Heart right ventricle (tissue), 16 donors: ENCODE results near the gene AJUBA. TPM values are rescaled to one million over a fixed set of nuclear protein-coding genes. Genes with fewer than 3 reads are reported as not detected.

ENCODE experiments used
- ATAC-seq, 8 donors: fragments of 200-7000 bp; cut with Tn5 transposase; one replicate each; pipeline ENCODE4 v1.9.1; 2020; ENCODE audit warnings: mild to moderate bottlenecking in 8 of 8, moderate library complexity in 8 of 8, moderate number of reproducible peaks in 1 of 8
- DNase-seq, 2 donors: peaks; one replicate each; pipeline ENCODE4 v3.0.0-alpha.2; 2020
- H3K27ac ChIP-seq, 10 donors: fragments of 200-600 bp; sonication (generic) in 2 of 10; one replicate each; pipeline versions ENCODE4 v1.5.0 to v1.8.0; 2020 to 2022; ENCODE audit warnings: mild to moderate bottlenecking in 3 of 10
- H3K27me3 ChIP-seq, 7 donors: fragments of 200-600 bp; one replicate each; pipeline ENCODE4 v1.8.0; 2021 to 2022; ENCODE audit warnings: mild to moderate bottlenecking in 2 of 7
- H3K36me3 ChIP-seq, 9 donors: fragments of 200-600 bp; sonication (generic) in 1 of 9; one replicate each; pipeline versions ENCODE4 v1.5.0 to v1.8.0; 2020 to 2022; ENCODE audit warnings: mild to moderate bottlenecking in 2 of 9
- H3K4me1 ChIP-seq, 9 donors: fragments of 200-600 bp; sonication (generic) in 1 of 9; one replicate each; pipeline versions ENCODE4 v1.5.0 to v1.8.0; 2020 to 2022; ENCODE audit warnings: mild to moderate bottlenecking in 4 of 9
- H3K4me3 ChIP-seq, 10 donors: fragments of 200-600 bp; sonication (generic) in 2 of 10; one replicate each; pipeline versions ENCODE4 v1.5.0 to v1.8.0; 2020 to 2022; ENCODE audit warnings: mild to moderate bottlenecking in 7 of 10, moderate library complexity in 2 of 10
- H3K9me3 ChIP-seq, 11 donors: fragments of 200-600 bp in 10 of 11; sonication (generic) in 2 of 11; one replicate each; pipeline versions ENCODE4 v1.5.0 to v1.8.0; 2013 to 2022; ENCODE audit warnings: mild to moderate bottlenecking in 2 of 11, control low read depth in 1 of 11, moderate library complexity in 1 of 11
- WGBS, 2 donors: extraction: QIAGEN DNeasy Blood & Tissue Kit; methylation state at CpG; one replicate each; pipeline ENCODE4 v1.1.7; 2013; ENCODE audit warnings: inconsistent platforms in 1 of 2; 5-methylcytosine and 5-hydroxymethylcytosine counted together
- intact Hi-C, 10 donors: fragments of 100-400 bp; cut with DNase I; formaldehyde crosslinking; loops; one replicate each; pipeline versions ENCODE4 v1.11.1 to v1.14.2; 2022
- polyA plus RNA-seq, 2 donors: library from polyadenylated mRNA; stranded (reverse); fragments of 200-250 nt; gene quantifications; one replicate each; pipeline ENCODE4 v1.2.3, GENCODE V29; 2013
- total RNA-seq, 10 donors: library from RNA; stranded (reverse); fragmentation: NEBNext Ultra II Directional in 3 of 10; extraction: Animal tissue kit (Norgen Biotek cat#: 25700) in 3 of 10; gene quantifications; one replicate each; pipeline versions ENCODE4 v1.2.1 to v1.2.4, GENCODE V29; 2021 to 2023
- TF ChIP-seq, protein P1 (sequence below), 9 donors: fragments of 200-600 bp; sonication (generic) in 2 of 9; IDR thresholded peaks; one replicate each; pipeline versions ENCODE4 v1.5.0 to v1.8.0; 2021 to 2022; ENCODE audit warnings: antibody characterized with exemption in 9 of 9, mild to moderate bottlenecking in 5 of 9, moderate library complexity in 1 of 9
- donor health status: Arrhythmogenic right ventricular cardiomyopathy.
- donor health status: ischemic (EF 13 %, LVEDD 7.1; RV severe dilation, severe dysfunction).
- donor health status: healthy with polysubstance abuse.
- donor health status: DM: no; HTN: yes; CAD: no.
- donor health status: DM: no; HTN: no; CAD: no.
- donor health status: ischemic (EF 25% LVEDD 6.9; RV normal size, moderate dysfunction).
- donor health status: ischemic (EF 25% LVEDD 5.7; RV mildly dilated, moderate dysfunction).
- donor health status: healthy.
- donor health status: DM: yes; HTN: yes; CAD: no.
- donor health status: Ischemic cardiomyopathy.
- donor health status: ischemic (EF 35%, LVEDD 5.7; RV mildly dilated, moderate dysfunction).
- donor health status: nonischemic (EF 11% LVEDD 7.7; RV severe dilation, severe dysfunction).
- donor health status: DM: yes; HTN: yes; CAD: no.
- donor health status: PGD.
- donor health status: ischemic (EF 29% LVEDD 5.4; RV normal size, mild dysfunction).
- donor health status: nonischemic (EF 23%, LVEDD 6.1; RV moderate dilation, normal function).

AJUBA gene
- total and polyA plus RNA-seq, 12 donors: 5.3 to 25.9 (median 10.2) TPM

DNA sequence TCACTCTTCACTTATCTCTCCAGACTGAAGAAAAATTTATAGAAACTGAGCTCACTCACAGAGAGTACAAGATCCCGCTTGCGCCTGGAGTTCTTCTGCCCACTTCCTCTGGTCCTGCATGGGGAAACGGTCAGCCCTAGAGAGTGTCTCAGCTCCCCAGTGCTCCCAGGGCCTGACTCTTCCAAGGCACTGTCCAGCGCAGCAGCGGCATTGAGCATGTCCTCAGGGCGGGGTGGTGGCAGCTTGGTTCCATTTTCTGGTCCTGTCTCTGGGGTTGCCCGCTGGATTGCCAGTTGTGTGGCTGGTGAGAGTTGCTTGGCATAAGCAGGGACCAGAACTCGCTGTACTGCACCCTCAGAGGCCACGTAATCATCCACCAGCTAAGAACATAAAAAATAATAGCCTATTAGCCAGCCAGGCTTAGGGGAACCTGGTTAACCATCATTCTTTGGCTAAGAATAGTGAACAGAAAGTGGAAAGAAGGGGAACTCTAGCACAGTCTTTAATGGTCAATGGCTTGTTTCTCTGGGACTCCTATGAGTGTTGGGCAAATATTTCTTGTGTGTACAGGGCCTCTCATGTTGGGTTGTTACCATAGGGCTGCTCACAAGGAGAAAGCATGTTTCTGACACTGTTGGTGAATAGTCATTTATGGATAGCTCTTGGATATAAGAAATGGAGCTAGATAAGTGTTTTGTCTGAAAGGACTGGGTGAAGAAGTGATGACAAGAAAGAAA, 13.7 kb upstream of the AJUBA start:
- no peaks in the 10 kb centered on the region for H3K27me3 ChIP-seq
- H3K9me3 ChIP-seq: no peaks in the 10 kb centered on the region
- intact Hi-C loops: loop anchor here in 3 of 10 donors (1.0 to 5.0 kb wide), 4 partner anchors 19 to 63 kb away; no protein-coding TSS in a partner anchor
- H3K36me3 ChIP-seq: peaks cover 0 to 22% (median 0%) of the 10 kb centered on the region in 9 donors
- no peak overlapping the region for H3K27ac ChIP-seq
- no peak overlapping the region for H3K4me3 ChIP-seq
- DNase-seq (no peak), ATAC-seq (no peak)
- WGBS, 2 donors: 92 to 95% methylated on average over 9 of the region's 9 CpGs
- peaks cover 3 to 25% (median 8%) of the 10 kb centered on the region in 9 donors for H3K4me1 ChIP-seq
- TF ChIP-seq, protein P1, sequence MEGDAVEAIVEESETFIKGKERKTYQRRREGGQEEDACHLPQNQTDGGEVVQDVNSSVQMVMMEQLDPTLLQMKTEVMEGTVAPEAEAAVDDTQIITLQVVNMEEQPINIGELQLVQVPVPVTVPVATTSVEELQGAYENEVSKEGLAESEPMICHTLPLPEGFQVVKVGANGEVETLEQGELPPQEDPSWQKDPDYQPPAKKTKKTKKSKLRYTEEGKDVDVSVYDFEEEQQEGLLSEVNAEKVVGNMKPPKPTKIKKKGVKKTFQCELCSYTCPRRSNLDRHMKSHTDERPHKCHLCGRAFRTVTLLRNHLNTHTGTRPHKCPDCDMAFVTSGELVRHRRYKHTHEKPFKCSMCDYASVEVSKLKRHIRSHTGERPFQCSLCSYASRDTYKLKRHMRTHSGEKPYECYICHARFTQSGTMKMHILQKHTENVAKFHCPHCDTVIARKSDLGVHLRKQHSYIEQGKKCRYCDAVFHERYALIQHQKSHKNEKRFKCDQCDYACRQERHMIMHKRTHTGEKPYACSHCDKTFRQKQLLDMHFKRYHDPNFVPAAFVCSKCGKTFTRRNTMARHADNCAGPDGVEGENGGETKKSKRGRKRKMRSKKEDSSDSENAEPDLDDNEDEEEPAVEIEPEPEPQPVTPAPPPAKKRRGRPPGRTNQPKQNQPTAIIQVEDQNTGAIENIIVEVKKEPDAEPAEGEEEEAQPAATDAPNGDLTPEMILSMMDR (IDR thresholded peaks at IDR 0.05): no peak

DNA sequence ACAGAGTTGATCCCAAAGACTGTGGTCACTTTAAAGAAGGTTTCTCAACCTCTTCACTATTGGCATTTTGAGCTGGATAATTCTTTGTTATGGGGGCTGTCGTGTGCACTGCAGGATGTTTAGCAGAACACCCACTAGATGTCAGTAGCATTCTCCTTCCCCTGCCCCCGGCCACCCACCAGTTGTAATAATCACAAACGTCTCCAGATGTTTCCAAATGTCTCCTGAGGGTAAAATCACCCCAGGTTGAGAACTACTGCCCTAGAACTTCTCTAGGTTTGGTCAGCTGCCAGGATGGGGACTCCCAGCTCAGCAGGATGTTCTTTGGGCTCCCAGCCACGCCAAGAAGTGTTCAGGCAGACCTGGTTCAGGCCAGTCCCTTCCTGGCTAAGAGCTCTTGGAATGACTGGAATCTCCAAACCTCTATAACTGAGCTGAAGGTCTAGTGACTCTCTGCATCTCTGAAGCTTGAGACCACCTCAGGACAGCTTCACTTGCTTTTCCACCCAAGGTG, 12.5 kb upstream of the AJUBA start:
- TF ChIP-seq, protein P1 (IDR thresholded peaks at IDR 0.05): peak in 8 of 9 donors; percentile 28 to 71 (median 62)
- 3 to 10% methylated on average over 4 of the region's 4 CpGs for WGBS, 2 donors
- H3K27ac ChIP-seq: no peak overlapping the region
- intact Hi-C loops: loop anchor here in 4 of 10 donors (1.0 to 5.0 kb wide), 4 partner anchors 57 to 64 kb away; no protein-coding TSS in a partner anchor
- no peaks in the 10 kb centered on the region for H3K9me3 ChIP-seq
- ATAC-seq: peak in 7 of 8 donors; percentile 55 to 75 (median 61)
- H3K36me3 ChIP-seq: peaks cover 0 to 30% (median under 1%) of the 10 kb centered on the region in 9 donors
- DNase-seq: peak in 1 of 2 donors; percentile 38
- peaks cover 3 to 25% (median 8%) of the 10 kb centered on the region in 9 donors for H3K4me1 ChIP-seq
- no peaks in the 10 kb centered on the region for H3K27me3 ChIP-seq
- no peak overlapping the region for H3K4me3 ChIP-seq

GRCh38 chr14:22993517-22993916, 11.2 kb upstream of the AJUBA start:
- TF ChIP-seq, protein P1 (IDR thresholded peaks at IDR 0.05): no peak
- no peaks in the 10 kb centered on the region for H3K27me3 ChIP-seq
- ATAC-seq (no peak), DNase-seq (no peak)
- H3K9me3 ChIP-seq: no peaks in the 10 kb centered on the region
- intact Hi-C loops: no loop called here
- H3K4me1 ChIP-seq: peaks cover 3 to 18% (median 8%) of the 10 kb centered on the region in 9 donors
- no peak overlapping the region for H3K27ac ChIP-seq
- H3K4me3 ChIP-seq: no peak overlapping the region
- peaks cover 0 to 33% (median 3%) of the 10 kb centered on the region in 9 donors for H3K36me3 ChIP-seq

DNA sequence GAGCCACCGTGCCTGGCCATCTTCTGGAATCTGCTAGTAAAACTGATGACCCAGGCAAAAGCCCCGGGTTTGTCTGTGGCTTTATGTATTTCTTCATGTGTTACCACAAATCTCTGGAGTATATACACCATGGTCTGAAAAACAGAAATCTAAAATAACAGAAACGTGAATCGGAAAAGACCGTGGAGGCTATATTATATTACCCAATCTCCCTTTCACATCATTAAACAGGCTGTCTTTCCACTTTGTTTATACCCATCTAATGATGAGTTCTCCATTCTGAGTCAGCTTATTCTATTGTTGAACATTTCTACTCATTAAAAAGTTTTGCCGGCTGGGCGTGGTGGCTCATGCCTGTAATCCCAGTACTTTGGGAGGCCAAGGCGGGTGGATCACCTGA, 9.5 kb upstream of the AJUBA start:
- no peak overlapping the region for H3K4me3 ChIP-seq
- WGBS, 2 donors: 96% methylated on average over 8 of the region's 8 CpGs
- peaks cover 0 to 10% (median 7%) of the 10 kb centered on the region in 9 donors for H3K4me1 ChIP-seq
- intact Hi-C loops: no loop called here
- no peak overlapping the region for H3K27ac ChIP-seq
- DNase-seq (no peak), ATAC-seq (no peak)
- no peaks in the 10 kb centered on the region for H3K9me3 ChIP-seq
- H3K27me3 ChIP-seq: no peaks in the 10 kb centered on the region
- TF ChIP-seq, protein P1 (IDR thresholded peaks at IDR 0.05): no peak
- peaks cover 0 to 45% (median 3%) of the 10 kb centered on the region in 9 donors for H3K36me3 ChIP-seq
